PFSK-1 (cell line): Measurements from ENCODE around the gene CXCL14.

Experiments used
- POLR2AphosphoS5 ChIP-seq: IDR thresholded peaks from 2 replicates; pipeline ENCODE4 v1.6.1; 2012; ENCODE audit warnings: low read depth, mild to moderate bottlenecking, control low read depth, low read length, moderate library complexity
- SIN3A ChIP-seq: IDR thresholded peaks from 2 replicates; pipeline ENCODE4 v1.6.1; 2012; ENCODE audit warnings: mild to moderate bottlenecking, low read length, moderate library complexity, borderline replicate concordance; ENCODE audit not compliant: insufficient read depth

DNA sequence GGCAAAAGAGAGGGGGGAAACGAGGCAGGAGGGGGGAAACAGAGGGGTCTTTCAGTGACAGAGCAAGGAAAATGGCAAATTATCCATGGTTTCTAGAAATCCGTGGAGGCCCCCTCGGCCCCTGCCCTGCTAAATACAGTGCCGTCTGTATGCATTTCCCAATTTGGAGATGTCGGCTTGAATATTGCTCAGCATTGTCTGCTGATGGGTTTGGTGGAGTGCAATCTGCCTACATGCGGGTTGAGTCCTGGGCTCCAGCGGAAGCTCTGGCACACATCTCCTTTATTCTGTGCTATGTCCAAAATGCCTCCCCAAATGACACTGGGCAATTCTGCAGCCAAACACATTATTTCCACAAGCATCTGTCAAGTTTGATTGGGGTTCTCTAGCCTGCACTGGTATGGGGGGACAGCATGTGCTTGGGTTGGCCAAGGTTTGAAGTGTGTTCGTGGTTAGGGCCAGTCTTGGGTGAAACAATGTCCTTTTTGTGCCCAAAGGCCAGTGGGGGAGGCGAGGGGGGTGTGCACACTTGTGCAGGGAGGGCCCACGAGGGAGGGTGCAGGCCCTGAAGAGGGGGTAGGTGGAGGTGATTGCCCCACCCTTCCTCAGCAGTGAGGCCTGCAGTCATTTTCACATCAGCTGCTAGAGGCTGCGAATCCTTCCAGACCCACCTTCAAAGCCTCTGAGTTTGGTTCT is 36.8 kb downstream of the CXCL14 start:
- TF ChIP-seq SIN3A = no peak
- no peak for TF ChIP-seq POLR2AphosphoS5
